Neutrophil (primary cell): ENCODE results near the gene SLC4A8.

ENCODE experiments used
- H3K27ac ChIP-seq: fragments of 200-600 bp; sonication (generic); 2 replicates; pipeline ENCODE4 v1.5.1; 2016; ENCODE audit warnings: mild to moderate bottlenecking, moderate library complexity
- H3K27me3 ChIP-seq: fragments of 200-600 bp; sonication (generic); 2 replicates; pipeline ENCODE4 v1.6.0; 2016; ENCODE audit warnings: mild to moderate bottlenecking
- H3K36me3 ChIP-seq: fragments of 200-600 bp; sonication (generic); 2 replicates; pipeline ENCODE4 v1.5.1; 2017
- H3K4me1 ChIP-seq, 2 experiments: fragments of 200-600 bp in 1 of 2; sonication (generic) in 1 of 2; 1 replicate in 1 of 2; 2 replicates in 1 of 2; pipeline versions ENCODE4 v1.5.1 to v1.6.1; 2013 to 2016; ENCODE audit warnings: low read depth in 1 of 2, low read length in 1 of 2, mild to moderate bottlenecking in 1 of 2, moderate library complexity in 1 of 2; ENCODE audit not compliant: control insufficient read depth in 1 of 2, insufficient read depth in 1 of 2
- H3K4me3 ChIP-seq, 2 experiments: fragments of 200-600 bp in 1 of 2; sonication (generic) in 1 of 2; 1 replicate in 1 of 2; 2 replicates in 1 of 2; pipeline ENCODE4 v1.5.1; 2013 to 2016; ENCODE audit warnings: low read depth in 1 of 2, low read length in 1 of 2, mild to moderate bottlenecking in 1 of 2, moderate library complexity in 1 of 2
- H3K9me3 ChIP-seq: fragments of 200-600 bp; sonication (generic); 2 replicates; pipeline ENCODE4 v1.5.1; 2016
- TF ChIP-seq, protein P1 (sequence below): fragments of 200-600 bp; sonication (generic); IDR thresholded peaks from 2 replicates; pipeline ENCODE4 v1.5.1; 2016; ENCODE audit warnings: antibody characterized with exemption

SLC4A8 gene

DNA sequence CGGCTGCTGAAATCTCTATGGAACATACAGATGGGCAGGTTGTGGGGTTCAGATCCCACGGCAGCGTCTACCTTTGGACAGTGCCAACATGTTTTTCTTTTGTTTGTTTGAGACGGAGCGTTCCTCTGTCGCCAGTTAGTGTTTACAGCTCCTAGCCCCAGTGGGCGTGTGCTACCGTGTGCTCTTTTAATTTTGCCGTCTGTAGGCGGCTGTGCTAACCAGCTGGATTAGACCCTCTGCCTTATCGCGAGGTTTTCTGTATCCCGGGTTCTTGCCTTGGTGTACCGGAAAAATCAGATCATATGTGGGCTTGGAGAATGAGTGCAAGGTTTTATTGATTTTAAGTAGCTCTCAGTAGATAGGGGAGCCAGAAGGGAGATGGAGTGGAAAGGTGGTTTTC is 23.6 kb upstream of the SLC4A8 start:
- TF ChIP-seq, protein P1, sequence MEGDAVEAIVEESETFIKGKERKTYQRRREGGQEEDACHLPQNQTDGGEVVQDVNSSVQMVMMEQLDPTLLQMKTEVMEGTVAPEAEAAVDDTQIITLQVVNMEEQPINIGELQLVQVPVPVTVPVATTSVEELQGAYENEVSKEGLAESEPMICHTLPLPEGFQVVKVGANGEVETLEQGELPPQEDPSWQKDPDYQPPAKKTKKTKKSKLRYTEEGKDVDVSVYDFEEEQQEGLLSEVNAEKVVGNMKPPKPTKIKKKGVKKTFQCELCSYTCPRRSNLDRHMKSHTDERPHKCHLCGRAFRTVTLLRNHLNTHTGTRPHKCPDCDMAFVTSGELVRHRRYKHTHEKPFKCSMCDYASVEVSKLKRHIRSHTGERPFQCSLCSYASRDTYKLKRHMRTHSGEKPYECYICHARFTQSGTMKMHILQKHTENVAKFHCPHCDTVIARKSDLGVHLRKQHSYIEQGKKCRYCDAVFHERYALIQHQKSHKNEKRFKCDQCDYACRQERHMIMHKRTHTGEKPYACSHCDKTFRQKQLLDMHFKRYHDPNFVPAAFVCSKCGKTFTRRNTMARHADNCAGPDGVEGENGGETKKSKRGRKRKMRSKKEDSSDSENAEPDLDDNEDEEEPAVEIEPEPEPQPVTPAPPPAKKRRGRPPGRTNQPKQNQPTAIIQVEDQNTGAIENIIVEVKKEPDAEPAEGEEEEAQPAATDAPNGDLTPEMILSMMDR: no peak
- Histone ChIP-seq H3K36me3 (no peaks in the 10 kb centered on the region), H3K4me1 (peaks cover 16 to 19% of the 10 kb centered on the region in 2 experiments), H3K27ac (no peak overlapping the region), H3K9me3 (no peaks in the 10 kb centered on the region), H3K27me3 (peaks cover 23% of the 10 kb centered on the region), H3K4me3 (no peak overlapping the region)

DNA sequence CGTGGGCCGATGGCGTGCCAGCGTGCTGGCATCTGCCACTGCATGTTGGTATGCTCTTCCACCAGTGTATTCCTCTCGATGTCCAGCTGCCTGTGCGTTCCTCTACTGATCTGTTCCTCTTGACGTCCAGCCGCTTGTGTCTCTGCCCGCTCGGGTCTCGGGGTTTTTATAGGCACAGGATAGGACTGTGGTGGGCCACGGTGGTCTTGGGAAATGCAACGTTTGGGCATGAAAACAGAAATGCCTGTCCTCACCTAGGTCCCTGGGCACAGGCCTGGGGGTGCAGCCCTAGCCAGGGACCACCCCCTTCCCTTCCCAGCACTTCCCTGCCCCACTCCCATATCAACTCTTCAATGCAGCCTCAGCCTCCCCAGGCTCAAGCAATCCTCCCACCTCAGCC is 23.1 kb upstream of the SLC4A8 start:
- Histone ChIP-seq H3K4me3 (no peak overlapping the region), H3K27ac (no peak overlapping the region), H3K9me3 (no peaks in the 10 kb centered on the region), H3K4me1 (peaks cover 16 to 19% of the 10 kb centered on the region in 2 experiments), H3K27me3 (peaks cover 23% of the 10 kb centered on the region), H3K36me3 (no peaks in the 10 kb centered on the region)
- TF ChIP-seq, protein P1: no peak

DNA sequence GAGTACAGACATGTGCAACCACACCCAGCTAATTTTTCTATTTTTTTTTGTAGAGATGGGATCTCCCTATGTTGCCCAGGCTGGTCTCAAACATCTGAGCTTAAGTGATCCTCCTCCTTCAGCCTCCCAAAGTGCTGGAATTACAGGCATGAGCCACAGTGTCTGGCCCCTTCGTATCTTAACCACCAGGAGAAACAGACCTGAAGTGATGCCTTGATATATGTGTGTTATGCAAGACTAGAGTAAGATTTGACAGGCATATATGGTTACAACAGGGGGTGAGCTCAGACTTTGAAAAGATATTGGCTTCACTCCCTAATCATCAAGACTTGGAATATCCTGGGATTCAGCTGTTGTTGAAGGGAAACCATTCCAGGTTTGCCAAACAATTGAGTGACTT is 22.7 kb upstream of the SLC4A8 start:
- Histone ChIP-seq H3K4me3 (no peak overlapping the region), H3K9me3 (no peaks in the 10 kb centered on the region)

DNA sequence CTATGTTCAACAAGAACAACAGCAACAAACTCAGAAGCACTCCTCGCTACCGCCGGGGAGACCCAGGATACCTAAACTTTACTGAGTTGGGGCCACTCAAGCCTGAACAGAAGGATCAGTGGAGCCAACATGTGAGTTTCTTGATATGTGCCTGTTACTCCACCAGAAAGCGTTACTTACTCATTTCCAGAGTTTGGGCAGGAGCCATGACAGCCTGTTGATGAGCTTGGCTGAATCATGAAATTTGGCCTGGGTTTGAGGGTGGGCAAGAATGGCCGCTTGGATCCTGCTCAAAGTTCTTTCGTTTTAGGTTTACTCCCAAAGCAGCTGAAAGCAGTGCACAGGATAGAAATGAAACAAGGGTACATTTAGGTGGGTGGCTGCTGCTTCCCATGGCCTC is 21.5 kb upstream of the SLC4A8 start:
- Histone ChIP-seq H3K27me3 (peaks cover 11% of the 10 kb centered on the region), H3K36me3 (no peaks in the 10 kb centered on the region), H3K4me3 (no peak overlapping the region), H3K9me3 (no peaks in the 10 kb centered on the region), H3K4me1 (peaks cover 16 to 19% of the 10 kb centered on the region in 2 experiments), H3K27ac (peak overlapping the region; percentile 72)
- TF ChIP-seq, protein P1: no peak

More for the DNA sequence above, 22.7 kb upstream of the SLC4A8 start:
- TF ChIP-seq, protein P1: no peak
- Histone ChIP-seq H3K36me3 (no peaks in the 10 kb centered on the region), H3K4me1 (peaks cover 16 to 19% of the 10 kb centered on the region in 2 experiments), H3K27me3 (peaks cover 23% of the 10 kb centered on the region), H3K27ac (no peak overlapping the region)

DNA sequence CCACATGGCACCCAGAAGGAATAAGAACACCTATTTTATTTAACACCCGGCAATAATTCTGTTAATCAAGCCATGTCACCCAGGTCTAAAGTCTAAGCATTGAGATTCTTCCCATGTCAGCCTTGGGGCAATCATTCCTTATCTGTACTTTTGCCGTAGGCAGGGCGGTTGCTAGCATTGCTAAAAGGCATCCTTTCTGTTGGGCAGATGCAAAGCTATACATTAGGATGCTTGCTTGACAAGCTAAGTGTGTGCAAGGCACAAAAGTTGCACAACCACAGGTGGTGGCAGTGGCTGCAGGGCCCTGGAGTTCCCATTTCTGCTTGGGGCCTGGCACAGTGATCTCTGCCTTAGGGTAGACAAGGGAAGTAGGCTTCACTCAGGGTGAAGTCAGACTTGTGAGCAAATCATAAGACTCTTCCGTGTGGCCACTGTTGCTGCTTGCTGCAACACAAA is 20.9 kb upstream of the SLC4A8 start:
- Histone ChIP-seq H3K27ac (peak overlapping the region; percentile 72), H3K9me3 (no peaks in the 10 kb centered on the region), H3K36me3 (no peaks in the 10 kb centered on the region), H3K4me3 (no peak overlapping the region), H3K27me3 (peaks cover 5% of the 10 kb centered on the region), H3K4me1 (peaks cover 16 to 19% of the 10 kb centered on the region in 2 experiments)
- TF ChIP-seq, protein P1: no peak

DNA sequence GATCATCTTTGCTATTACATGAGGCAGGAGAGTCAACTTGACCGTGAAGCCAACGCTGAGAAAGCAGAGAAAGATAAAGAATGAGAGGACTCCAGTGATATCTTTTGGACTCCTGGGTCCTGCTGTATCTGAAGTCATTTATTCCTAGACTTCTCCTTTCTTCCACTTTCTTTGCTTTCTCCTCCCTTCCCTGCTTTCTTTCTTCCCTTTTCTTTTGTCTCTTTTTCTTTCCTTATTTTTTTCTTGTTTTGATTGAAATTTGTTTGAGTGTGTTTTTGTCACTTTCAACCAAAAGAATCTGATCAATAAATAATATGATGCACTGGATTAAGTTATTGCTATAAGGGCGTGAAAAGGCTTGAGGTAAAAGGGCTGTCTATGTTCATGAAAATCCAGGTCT is 20.0 kb upstream of the SLC4A8 start:
- H3K9me3 ChIP-seq: no peaks in the 10 kb centered on the region
- peak overlapping the region; percentile 72 for H3K27ac ChIP-seq
- H3K36me3 ChIP-seq: no peaks in the 10 kb centered on the region
- H3K4me3 ChIP-seq: no peak overlapping the region
- TF ChIP-seq, protein P1: no peak
- no peaks in the 10 kb centered on the region for H3K27me3 ChIP-seq
- H3K4me1 ChIP-seq: peaks cover 16 to 19% of the 10 kb centered on the region in 2 experiments
